ENCODE data around the gene NKG7.

Gene NKG7

GRCh38 chr19:51389143-51389542 is 16.7 kb upstream of the NKG7 start:
- DNase-seq = no peak

GRCh38 chr19:51387924-51388389 is 15.5 kb upstream of the NKG7 start, which contains the start of gene LIM2:
TSS of gene LIM2 (minus strand) at chr19:51387974. CDS start at chr19:51387443, 531 bp downstream.
- no peak for DNase-seq

- DNase-seq = no peak
Observed at GRCh38 chr19:51386882-51387520, 14.5 kb upstream of the NKG7 start.

GRCh38 chr19:51382004-51382403 is 9.6 kb upstream of the NKG7 start:
- no peak for DNase-seq

- no peak for DNase-seq
Observed at GRCh38 chr19:51380379-51380778, 7.9 kb upstream of the NKG7 start.

GRCh38 chr19:51377422-51377821 is 5.0 kb upstream of the NKG7 start:
- no peak for DNase-seq

GRCh38 chr19:51375504-51376221 is 3.2 kb upstream of the NKG7 start:
- no peak for DNase-seq

GRCh38 chr19:51372021-51372648 is 319 bp downstream of the NKG7 start:
- DNase-seq = no peak

- no peak for DNase-seq
Observed at GRCh38 chr19:51371186-51371690, 1.2 kb downstream of the NKG7 start.

GRCh38 chr19:51370230-51370629 is 2.2 kb downstream of the NKG7 start:
- no peak for DNase-seq

- DNase-seq = no peak
Observed at GRCh38 chr19:51368366-51369282, 3.8 kb downstream of the NKG7 start, which contains the start of gene CLDND2. TSS of gene CLDND2 (minus strand) at chr19:51369003. CDS start at chr19:51368577, 426 bp downstream.

- no peak for DNase-seq
Observed at GRCh38 chr19:51367565-51368365, 4.7 kb downstream of the NKG7 start.

GRCh38 chr19:51367255-51367564 is 5.2 kb downstream of the NKG7 start:
- DNase-seq = no peak

- DNase-seq = no peak
Observed at GRCh38 chr19:51366389-51367254, 5.8 kb downstream of the NKG7 start.

- no peak for DNase-seq
Observed at GRCh38 chr19:51365965-51366388, 6.5 kb downstream of the NKG7 start, which contains the start of gene ETFB. TSS of gene ETFB (minus strand) at chr19:51366388. CDS start at chr19:51366326, 62 bp downstream.

GRCh38 chr19:51365211-51365964 is 7.1 kb downstream of the NKG7 start:
- no peak for DNase-seq

GRCh38 chr19:51364200-51365106 is 8.0 kb downstream of the NKG7 start:
- no peak for DNase-seq

GRCh38 chr19:51361239-51361638 is 11.2 kb downstream of the NKG7 start:
- no peak for DNase-seq

GRCh38 chr19:51359294-51359693 is 13.2 kb downstream of the NKG7 start:
- no peak for DNase-seq
